Measurements from ENCODE around the gene SLC6A20. TPM values are rescaled to one million over a fixed set of nuclear protein-coding genes. Genes with fewer than 3 reads are reported as not detected.

SLC6A20 gene
- total RNA-seq, 2 donors from 2014 or later: 0.23 TPM; not detected in 1

- DNase-seq (no peak), ATAC-seq (no peak)
- Mint-ChIP-seq H3K27ac (no peak overlapping the region), H3K36me3 (ENCODE audit: low read depth) (peaks cover 5% of the 10 kb centered on the region), H3K27me3 (peaks cover 4% of the 10 kb centered on the region), H3K4me3 (no peak overlapping the region), H3K4me1 (peaks cover 2% of the 10 kb centered on the region)
- H3K9me3 ChIP-seq (ENCODE audit: control insufficient read depth, low read length, poor library complexity, severe bottlenecking): no peaks in the 10 kb centered on the region
Observed at GRCh38 chr3:45817831-45818522, 21.6 kb upstream of the SLC6A20 start.

- no peaks in the 10 kb centered on the region for H3K9me3 ChIP-seq (ENCODE audit: control insufficient read depth, low read length, poor library complexity, severe bottlenecking)
- Mint-ChIP-seq H3K27me3 (peaks cover 5% of the 10 kb centered on the region), H3K36me3 (ENCODE audit: low read depth) (peaks cover 3% of the 10 kb centered on the region), H3K27ac (no peak overlapping the region), H3K4me3 (no peak overlapping the region), H3K4me1 (peaks cover 2% of the 10 kb centered on the region)
- DNase-seq (no peak), ATAC-seq (no peak)
Observed at GRCh38 chr3:45816544-45816943, 20.2 kb upstream of the SLC6A20 start.

- H3K4me3 Mint-ChIP-seq: no peak overlapping the region
- no peak for ATAC-seq
Observed at GRCh38 chr3:45814322-45814721, 18.0 kb upstream of the SLC6A20 start.

GRCh38 chr3:45807681-45808540, 11.6 kb upstream of the SLC6A20 start:
- Mint-ChIP-seq H3K27me3 (peaks cover 27% of the 10 kb centered on the region), H3K36me3 (ENCODE audit: low read depth) (peaks cover 6% of the 10 kb centered on the region), H3K27ac (no peak overlapping the region), H3K4me1 (peaks cover 11% of the 10 kb centered on the region), H3K4me3 (no peak overlapping the region)
- no peak for DNase-seq
- H3K9me3 ChIP-seq (ENCODE audit: control insufficient read depth, low read length, poor library complexity, severe bottlenecking): no peaks in the 10 kb centered on the region
- ATAC-seq: no peak

More at GRCh38 chr3:45814322-45814721, 18.0 kb upstream of the SLC6A20 start:
- no peaks in the 10 kb centered on the region for H3K9me3 ChIP-seq (ENCODE audit: control insufficient read depth, low read length, poor library complexity, severe bottlenecking)
- H3K27me3 Mint-ChIP-seq: peaks cover 15% of the 10 kb centered on the region
- peaks cover 2% of the 10 kb centered on the region for H3K4me1 Mint-ChIP-seq
- DNase-seq: no peak
- H3K27ac Mint-ChIP-seq: no peak overlapping the region
- H3K36me3 Mint-ChIP-seq (ENCODE audit: low read depth): peaks cover under 1% of the 10 kb centered on the region

GRCh38 chr3:45807133-45807532, 10.8 kb upstream of the SLC6A20 start:
- Mint-ChIP-seq H3K4me3 (no peak overlapping the region), H3K27ac (no peak overlapping the region), H3K36me3 (ENCODE audit: low read depth) (peaks cover 6% of the 10 kb centered on the region), H3K4me1 (peaks cover 11% of the 10 kb centered on the region), H3K27me3 (peaks cover 28% of the 10 kb centered on the region)
- no peaks in the 10 kb centered on the region for H3K9me3 ChIP-seq (ENCODE audit: control insufficient read depth, low read length, poor library complexity, severe bottlenecking)
- DNase-seq (no peak), ATAC-seq (no peak)

GRCh38 chr3:45806072-45806471, 9.7 kb upstream of the SLC6A20 start:
- no peak overlapping the region for H3K27ac Mint-ChIP-seq

GRCh38 chr3:45803252-45803935, 7.1 kb upstream of the SLC6A20 start:
- peaks cover 6% of the 10 kb centered on the region for H3K36me3 Mint-ChIP-seq (ENCODE audit: low read depth)
- ATAC-seq (no peak), DNase-seq (no peak)
- H3K4me3 Mint-ChIP-seq: no peak overlapping the region
- peaks cover 11% of the 10 kb centered on the region for H3K4me1 Mint-ChIP-seq
- H3K27ac Mint-ChIP-seq: peak overlapping the region; percentile 37
- H3K27me3 Mint-ChIP-seq: peaks cover 33% of the 10 kb centered on the region
- H3K9me3 ChIP-seq (ENCODE audit: control insufficient read depth, low read length, poor library complexity, severe bottlenecking): no peaks in the 10 kb centered on the region

More at GRCh38 chr3:45806072-45806471, 9.7 kb upstream of the SLC6A20 start:
- peaks cover 6% of the 10 kb centered on the region for H3K36me3 Mint-ChIP-seq (ENCODE audit: low read depth)
- ATAC-seq: no peak
- peaks cover 31% of the 10 kb centered on the region for H3K27me3 Mint-ChIP-seq
- DNase-seq: no peak
- H3K9me3 ChIP-seq (ENCODE audit: control insufficient read depth, low read length, poor library complexity, severe bottlenecking): no peaks in the 10 kb centered on the region
- peak overlapping the region; percentile 41 for H3K4me3 Mint-ChIP-seq
- H3K4me1 Mint-ChIP-seq: peaks cover 11% of the 10 kb centered on the region

GRCh38 chr3:45802146-45802545, 5.8 kb upstream of the SLC6A20 start:
- Mint-ChIP-seq H3K4me1 (peaks cover 13% of the 10 kb centered on the region), H3K36me3 (ENCODE audit: low read depth) (peaks cover 6% of the 10 kb centered on the region), H3K4me3 (no peak overlapping the region), H3K27me3 (peaks cover 41% of the 10 kb centered on the region), H3K27ac (no peak overlapping the region)
- DNase-seq (no peak), ATAC-seq (no peak)
- H3K9me3 ChIP-seq (ENCODE audit: control insufficient read depth, low read length, poor library complexity, severe bottlenecking): no peaks in the 10 kb centered on the region

GRCh38 chr3:45800611-45801010, 4.3 kb upstream of the SLC6A20 start:
- H3K4me1 Mint-ChIP-seq: peaks cover 5% of the 10 kb centered on the region
- H3K27ac Mint-ChIP-seq: no peak overlapping the region
- peaks cover 6% of the 10 kb centered on the region for H3K36me3 Mint-ChIP-seq (ENCODE audit: low read depth)
- peaks cover 52% of the 10 kb centered on the region for H3K27me3 Mint-ChIP-seq
- ATAC-seq (no peak), DNase-seq (no peak)
- no peak overlapping the region for H3K4me3 Mint-ChIP-seq
- no peaks in the 10 kb centered on the region for H3K9me3 ChIP-seq (ENCODE audit: control insufficient read depth, low read length, poor library complexity, severe bottlenecking)

GRCh38 chr3:45799586-45799985, 3.2 kb upstream of the SLC6A20 start:
- H3K4me1 Mint-ChIP-seq: peaks cover 12% of the 10 kb centered on the region
- H3K4me3 Mint-ChIP-seq: no peak overlapping the region
- H3K27ac Mint-ChIP-seq: no peak overlapping the region
- H3K27me3 Mint-ChIP-seq: peaks cover 62% of the 10 kb centered on the region
- DNase-seq: no peak
- no peak for ATAC-seq
- no peaks in the 10 kb centered on the region for H3K9me3 ChIP-seq (ENCODE audit: control insufficient read depth, low read length, poor library complexity, severe bottlenecking)
- H3K36me3 Mint-ChIP-seq (ENCODE audit: low read depth): peaks cover 6% of the 10 kb centered on the region

GRCh38 chr3:45798034-45798433, 1.7 kb upstream of the SLC6A20 start:
- Mint-ChIP-seq H3K27me3 (peaks cover 71% of the 10 kb centered on the region), H3K36me3 (ENCODE audit: low read depth) (peaks cover 2% of the 10 kb centered on the region), H3K4me3 (no peak overlapping the region), H3K4me1 (peaks cover 15% of the 10 kb centered on the region), H3K27ac (no peak overlapping the region)
- DNase-seq (no peak), ATAC-seq (no peak)
- H3K9me3 ChIP-seq (ENCODE audit: control insufficient read depth, low read length, poor library complexity, severe bottlenecking): no peaks in the 10 kb centered on the region

- Mint-ChIP-seq H3K36me3 (ENCODE audit: low read depth) (peaks cover 2% of the 10 kb centered on the region), H3K4me1 (peaks cover 15% of the 10 kb centered on the region), H3K27ac (no peak overlapping the region), H3K4me3 (peak overlapping the region; percentile 76), H3K27me3 (peaks cover 70% of the 10 kb centered on the region)
- no peak for ATAC-seq
- no peak for DNase-seq
- H3K9me3 ChIP-seq (ENCODE audit: control insufficient read depth, low read length, poor library complexity, severe bottlenecking): no peaks in the 10 kb centered on the region
Observed at GRCh38 chr3:45796902-45797637, 734 bp upstream of the SLC6A20 start.
